ENCODE results near the gene ZNF581. TPM values are rescaled to one million over a fixed set of nuclear protein-coding genes. Genes with fewer than 3 reads are reported as not detected.

ZNF581 gene
- total RNA-seq, 2 donors from 2014 or later = 7.5 to 8.6 TPM

GRCh38 chr19:55641426-55642152 is 1.9 kb upstream of the ZNF581 start:
- DNase-seq (ENCODE audit: low spot score) = no peak

GRCh38 chr19:55642153-55643002 is 1.1 kb upstream of the ZNF581 start:
- H3K4me1 ChIP-seq = peaks cover 0 to 67% of the 10 kb centered on the region in 2 donors
- peak overlapping the region; percentile 85 to 97 for H3K4me3 ChIP-seq
- no peak for TF ChIP-seq CTCF (IDR thresholded peaks at IDR 0.05)
- no peak for DNase-seq (ENCODE audit: low spot score)
- H3K27ac ChIP-seq = peak overlapping the region; percentile 94 to 97
- H3K36me3 ChIP-seq = peaks cover 11% of the 10 kb centered on the region
- H3K27me3 ChIP-seq = no peaks in the 10 kb centered on the region
- H3K9me3 ChIP-seq = no peaks in the 10 kb centered on the region

More at GRCh38 chr19:55641426-55642152, 1.9 kb upstream of the ZNF581 start:
- no peak for TF ChIP-seq CTCF (IDR thresholded peaks at IDR 0.05)
- H3K9me3 ChIP-seq = no peaks in the 10 kb centered on the region
- peaks cover 11% of the 10 kb centered on the region for H3K36me3 ChIP-seq
- H3K4me1 ChIP-seq = peaks cover 0 to 69% of the 10 kb centered on the region in 2 donors
- no peaks in the 10 kb centered on the region for H3K27me3 ChIP-seq
- H3K27ac ChIP-seq = peak overlapping the region; percentile 94 to 97
- peak overlapping the region; percentile 85 to 97 for H3K4me3 ChIP-seq

GRCh38 chr19:55643887-55644176 is 383 bp downstream of the ZNF581 start:
- H3K27ac ChIP-seq = peak overlapping the region; percentile 94 to 97
- no peaks in the 10 kb centered on the region for H3K9me3 ChIP-seq
- no peak for TF ChIP-seq CTCF (IDR thresholded peaks at IDR 0.05)
- no peak for DNase-seq (ENCODE audit: low spot score)
- H3K4me3 ChIP-seq = peak overlapping the region; percentile 85 to 97
- H3K27me3 ChIP-seq = no peaks in the 10 kb centered on the region
- peaks cover 0 to 70% of the 10 kb centered on the region in 2 donors for H3K4me1 ChIP-seq
- peaks cover 11% of the 10 kb centered on the region for H3K36me3 ChIP-seq

GRCh38 chr19:55644191-55644833 is 863 bp downstream of the ZNF581 start:
- peaks cover 11% of the 10 kb centered on the region for H3K36me3 ChIP-seq
- H3K9me3 ChIP-seq = no peaks in the 10 kb centered on the region
- no peaks in the 10 kb centered on the region for H3K27me3 ChIP-seq
- H3K27ac ChIP-seq = peak overlapping the region; percentile 94 to 97
- peaks cover 0 to 71% of the 10 kb centered on the region in 2 donors for H3K4me1 ChIP-seq
- peak overlapping the region; percentile 85 to 97 for H3K4me3 ChIP-seq
- TF ChIP-seq CTCF (IDR thresholded peaks at IDR 0.05) = no peak
- no peak for DNase-seq (ENCODE audit: low spot score)

GRCh38 chr19:55644842-55645511 is 1.5 kb downstream of the ZNF581 start:
- peaks cover 0 to 68% of the 10 kb centered on the region in 2 donors for H3K4me1 ChIP-seq
- no peak overlapping the region for H3K4me3 ChIP-seq
- no peak overlapping the region for H3K27ac ChIP-seq

More at GRCh38 chr19:55644842-55645511, 1.5 kb downstream of the ZNF581 start:
- no peak for DNase-seq (ENCODE audit: low spot score)
- Histone ChIP-seq H3K27me3 (no peaks in the 10 kb centered on the region), H3K36me3 (peaks cover 11% of the 10 kb centered on the region), H3K9me3 (no peaks in the 10 kb centered on the region)
- TF ChIP-seq CTCF (IDR thresholded peaks at IDR 0.05) = no peak

Data from right atrium auricular region (tissue), 2 donors.